GM12874 (cell line): ENCODE data around the gene FPGS.

Source experiments
- CTCF ChIP-seq: IDR thresholded peaks from 2 replicates; pipeline ENCODE4 v1.5.1; 2011; ENCODE audit warnings: low read depth, mild to moderate bottlenecking, control low read depth, low read length, moderate library complexity; ENCODE audit not compliant: insufficient read depth

Gene FPGS

GRCh38 chr9:127833555-127833954, 30.9 kb downstream of the FPGS start:
- TF ChIP-seq CTCF = no peak

- TF ChIP-seq CTCF = no peak
These were observed 33.4 kb downstream of the FPGS start for GRCh38 chr9:127835991-127836516.

- TF ChIP-seq CTCF = no peak
These were observed 34.7 kb downstream of the FPGS start for GRCh38 chr9:127837346-127837745.

GRCh38 chr9:127838375-127839078, 35.8 kb downstream of the FPGS start:
- TF ChIP-seq CTCF = no peak

GRCh38 chr9:127841087-127841835, 38.6 kb downstream of the FPGS start:
- TF ChIP-seq CTCF = no peak

- no peak for TF ChIP-seq CTCF
These were observed 42.2 kb downstream of the FPGS start for GRCh38 chr9:127844821-127845359.

GRCh38 chr9:127846443-127847177, 43.9 kb downstream of the FPGS start:
- no peak for TF ChIP-seq CTCF
